NK-92 treated with Interleukin-12 subunit alpha and Interleukin-12 subunit beta, amount 100 ng/mL, for 24 hours (cell line): ENCODE measurements around the gene CCL4L2.
"Not testable (repeated sequence)": the region's sequence is repeated elsewhere in the genome, so short reads cannot be mapped to it uniquely, and the experiment has no call there.

ENCODE experiments used
- DNase-seq: peaks from one replicate; lab custom pipeline; 2025; lab: John Stamatoyannopoulos, UW

The CCL4L2 gene

DNA sequence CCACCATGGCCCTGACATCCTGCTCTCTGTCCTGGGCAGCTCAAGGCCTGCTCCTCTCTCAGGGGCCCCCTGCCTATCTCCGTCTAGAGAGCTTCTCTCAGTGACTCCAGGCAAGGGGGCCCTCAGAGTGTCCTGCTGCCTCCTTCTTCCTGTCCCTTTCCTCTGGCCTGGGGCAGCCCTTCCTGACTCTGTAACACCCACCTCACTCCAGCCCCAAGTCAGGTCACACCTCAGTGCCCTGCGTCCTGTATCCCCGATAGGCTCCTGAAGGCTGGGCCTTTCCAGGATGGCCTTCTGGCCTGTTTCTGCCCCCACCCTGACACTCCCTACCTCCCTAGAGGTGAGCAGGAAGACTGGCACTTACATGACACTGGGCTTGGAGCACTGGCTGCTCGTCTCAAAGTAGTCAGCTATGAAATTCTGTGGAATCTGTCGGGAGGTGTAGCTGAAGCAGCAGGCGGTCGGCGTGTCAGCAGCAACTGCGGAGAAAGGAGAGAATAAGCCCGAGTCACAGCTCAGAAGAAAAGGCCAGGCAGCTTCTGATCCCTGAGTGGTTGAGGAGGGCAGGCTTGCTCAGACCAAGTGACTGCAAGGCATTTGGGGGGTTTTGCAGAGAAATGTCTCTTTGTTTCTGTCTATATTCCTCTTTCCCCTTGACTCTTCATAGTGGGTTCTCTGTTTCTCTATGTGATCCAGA lies 15.3 kb upstream of the CCL4L2 start:
- DNase-seq, result peak; percentile 58

DNA sequence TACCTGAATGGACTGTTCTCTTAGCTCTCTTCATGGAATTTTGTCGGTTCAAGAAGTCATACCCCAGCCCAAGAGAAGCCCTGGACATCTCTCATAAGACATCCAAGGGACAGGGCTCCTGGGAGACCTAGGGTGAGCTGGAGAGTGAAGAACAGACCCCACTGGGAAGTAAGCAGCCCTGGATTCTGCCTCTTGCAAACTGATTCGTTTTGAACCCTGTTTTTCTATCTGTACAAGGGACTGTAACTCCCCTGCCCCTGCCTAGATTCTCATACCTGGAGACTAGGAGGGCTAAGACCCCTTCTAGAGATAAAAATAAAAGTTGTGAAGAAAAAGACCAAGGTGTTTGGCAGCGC lies 14.8 kb upstream of the CCL4L2 start:
- no peak for DNase-seq

DNA sequence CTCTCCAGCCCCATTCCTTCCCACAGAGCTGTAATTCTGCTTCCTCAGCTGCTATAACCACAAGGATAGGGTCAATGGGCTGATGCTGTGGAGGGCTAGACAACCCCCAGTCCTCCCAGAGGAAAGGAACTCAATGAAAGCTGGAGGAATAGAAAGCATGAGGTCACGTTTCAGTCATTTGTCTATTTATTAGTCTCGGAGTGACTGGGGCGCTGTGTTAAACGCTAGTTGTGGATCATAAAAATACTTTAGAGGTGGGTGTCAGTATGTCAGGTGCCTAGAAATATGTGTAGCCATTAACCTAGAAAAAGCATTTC lies 13.5 kb upstream of the CCL4L2 start:
- DNase-seq, result no peak

DNA sequence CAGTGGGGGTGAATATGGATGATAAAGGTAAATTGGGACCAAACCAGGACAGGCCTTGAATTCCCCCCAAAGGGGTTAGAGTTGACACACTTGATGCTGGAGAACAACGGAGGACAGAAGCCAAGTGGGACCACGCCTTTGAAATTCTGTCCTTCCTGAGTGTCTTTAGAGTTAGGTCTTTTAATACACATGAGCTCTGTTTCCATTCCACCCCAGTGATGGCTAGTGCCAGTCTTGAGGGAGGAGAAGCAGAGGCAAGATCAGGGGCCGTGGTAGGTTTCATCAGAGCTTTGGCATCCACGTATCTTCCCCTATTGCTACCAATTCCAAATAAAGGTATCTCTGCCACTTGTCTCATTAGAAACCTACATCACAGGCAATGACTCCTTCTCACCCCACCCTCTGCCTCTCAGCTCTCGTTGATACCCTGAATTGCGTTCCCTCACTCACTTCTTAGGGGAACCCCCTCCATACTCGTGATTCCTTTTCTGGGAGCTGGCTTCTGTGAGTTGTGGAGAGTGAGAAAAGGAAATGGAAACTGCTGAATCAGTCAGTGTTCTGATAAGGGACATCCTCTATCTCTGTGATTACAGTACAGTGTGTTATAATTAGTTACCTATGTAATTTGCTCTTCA lies 11.9 kb upstream of the CCL4L2 start:
- peak; percentile 38 for DNase-seq

DNA sequence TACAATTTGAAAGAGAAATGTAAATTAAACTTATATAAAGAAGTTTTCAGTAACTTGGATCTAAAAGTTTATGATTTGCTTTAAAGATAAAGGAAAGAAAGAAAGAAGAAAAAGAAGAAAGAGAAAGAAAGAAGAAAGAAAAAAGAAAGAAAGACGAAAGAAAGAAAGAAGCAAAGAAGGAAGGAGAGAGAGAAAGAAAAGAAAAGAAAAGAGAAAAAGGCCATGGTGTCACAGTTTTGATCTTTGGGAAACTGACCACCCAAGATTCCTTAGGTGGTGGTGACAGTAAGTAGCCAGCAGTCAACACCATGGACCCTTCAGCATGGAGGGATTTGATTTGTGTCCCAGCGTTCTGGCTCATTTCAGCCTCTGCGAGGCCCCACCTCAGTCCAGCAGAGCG lies 9.8 kb upstream of the CCL4L2 start:
- DNase-seq, result not testable (repeated sequence)

DNA sequence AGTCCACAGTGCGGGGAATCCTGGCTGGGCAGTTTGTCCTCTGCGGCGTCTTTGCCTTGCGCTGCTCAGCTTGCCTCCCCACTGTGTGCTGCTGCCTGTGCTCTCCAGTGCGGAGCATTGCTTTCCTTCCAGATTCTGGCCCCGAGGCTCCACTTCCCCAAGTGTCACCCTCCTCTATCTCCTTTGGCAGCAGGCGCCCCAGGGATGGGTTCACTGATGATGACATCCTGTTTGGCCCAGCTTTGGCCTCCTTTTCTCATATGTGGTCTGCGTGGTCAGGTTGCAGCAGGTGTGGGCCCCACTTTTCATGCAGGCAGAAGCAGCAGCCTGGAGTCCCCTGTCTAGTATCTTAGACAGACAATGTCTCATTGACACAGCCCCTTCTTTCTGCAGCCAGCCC lies 9.4 kb upstream of the CCL4L2 start:
- peak; percentile 83 for DNase-seq

DNA sequence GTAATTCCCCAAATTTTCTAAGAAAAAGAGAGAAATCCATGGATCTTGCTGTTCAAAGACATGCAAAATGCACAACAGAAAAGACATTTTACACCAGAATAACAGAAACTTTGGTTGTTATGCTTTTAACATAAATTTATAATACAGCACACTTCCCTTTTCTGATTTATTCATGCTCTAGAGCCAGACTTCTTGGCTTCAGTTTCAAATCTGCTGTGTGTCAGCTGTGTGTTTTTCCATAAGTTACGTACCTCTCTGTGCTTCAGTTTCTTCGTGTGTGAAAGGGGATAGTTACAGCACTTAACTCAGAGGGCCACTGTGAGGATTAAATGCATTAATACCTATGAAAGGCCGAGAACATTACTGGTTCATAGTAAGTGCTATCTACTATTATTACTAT lies 7.5 kb upstream of the CCL4L2 start:
- no peak for DNase-seq

DNA sequence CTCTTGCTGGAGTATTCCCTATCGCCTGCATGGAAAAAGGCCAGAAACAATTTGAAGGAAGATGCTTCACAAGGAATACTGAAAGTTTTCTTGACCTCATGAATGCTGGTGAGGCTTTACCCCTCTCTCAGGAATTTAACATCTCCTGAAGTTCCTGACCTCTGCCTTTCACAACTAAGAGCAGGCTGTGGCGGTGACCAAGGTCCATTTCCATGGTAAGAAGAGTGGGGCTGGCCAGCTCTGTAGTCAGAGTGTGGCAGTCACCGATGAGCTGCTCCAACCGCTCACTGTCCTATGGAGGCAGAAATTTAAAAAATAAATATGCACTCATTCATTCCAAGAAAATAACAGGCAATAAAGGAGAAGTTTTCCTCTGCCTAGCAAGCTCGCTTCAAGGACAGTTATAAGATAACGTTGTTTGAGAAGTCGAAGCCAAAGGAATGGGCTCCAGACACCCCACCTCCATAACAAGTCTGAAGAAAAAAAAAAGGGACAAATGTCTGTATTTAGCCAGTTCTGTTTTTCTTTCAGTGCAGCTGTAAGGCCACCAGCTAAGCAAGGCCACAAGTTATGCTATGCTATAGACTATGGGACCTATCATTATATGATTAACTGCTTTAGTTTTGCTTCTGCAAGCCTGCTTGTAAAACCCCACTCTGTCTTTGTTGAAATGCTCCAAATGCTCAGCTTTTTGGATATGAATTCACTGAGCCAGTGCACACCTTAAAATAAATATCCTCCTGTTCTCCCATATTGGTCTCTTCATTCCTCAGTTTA lies 6.0 kb upstream of the CCL4L2 start:
- DNase-seq, result no peak

DNA sequence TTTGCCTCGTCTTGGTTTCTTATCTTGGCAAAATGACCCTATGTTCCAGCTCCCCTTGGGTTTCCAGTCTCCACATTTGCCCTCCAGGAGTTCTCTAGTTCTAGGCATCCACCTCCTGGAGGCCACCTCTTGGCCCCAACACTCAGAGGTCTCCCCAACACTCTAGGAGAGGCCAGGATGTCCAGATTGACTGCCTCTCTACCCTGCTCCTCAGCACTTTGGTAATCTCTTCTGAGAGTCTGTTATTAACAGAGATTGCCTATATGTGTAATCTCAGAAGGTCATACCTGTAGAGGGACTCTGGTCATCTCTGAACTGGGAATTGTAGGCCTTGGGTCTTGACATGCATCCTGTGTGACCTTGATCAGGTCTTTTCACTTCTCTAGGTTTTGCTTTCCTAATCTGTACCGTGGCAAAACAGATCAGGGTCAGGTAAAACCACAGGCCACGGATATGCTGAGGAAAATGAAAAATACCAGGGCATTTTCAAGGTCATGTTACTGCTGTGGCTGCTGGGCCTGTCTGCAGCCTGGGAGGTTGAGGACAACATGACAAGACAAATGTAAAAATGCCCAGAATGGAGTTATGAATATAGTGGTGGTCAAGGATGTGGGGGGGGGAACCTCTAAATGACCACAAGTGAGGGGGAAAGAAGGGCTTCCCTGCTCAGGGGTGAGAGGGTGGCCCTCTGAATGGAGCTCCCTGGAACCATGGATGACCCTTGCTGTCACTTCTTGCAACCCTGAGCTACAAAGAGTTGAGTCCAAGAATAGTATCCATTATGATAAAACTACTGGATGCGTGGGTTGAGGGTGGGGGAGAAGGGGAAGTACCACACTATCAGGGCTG lies 5.0 kb upstream of the CCL4L2 start:
- no peak for DNase-seq

DNA sequence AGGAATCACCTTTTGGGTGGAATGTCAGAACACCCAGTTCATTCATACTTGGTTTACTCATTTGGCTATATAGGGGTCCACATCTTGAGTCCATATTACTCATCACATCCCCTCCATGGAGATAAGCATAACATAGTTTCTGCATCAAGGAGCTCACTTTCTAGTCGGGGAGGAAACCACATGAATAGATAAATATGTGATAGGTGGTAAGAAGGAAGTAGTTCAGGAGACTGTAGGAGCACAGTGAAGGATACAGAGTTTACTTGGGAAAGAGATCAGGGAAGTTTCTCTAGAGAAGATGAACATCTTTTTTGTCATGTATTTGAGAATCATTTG lies 4.4 kb upstream of the CCL4L2 start:
- not testable (repeated sequence) for DNase-seq

DNA sequence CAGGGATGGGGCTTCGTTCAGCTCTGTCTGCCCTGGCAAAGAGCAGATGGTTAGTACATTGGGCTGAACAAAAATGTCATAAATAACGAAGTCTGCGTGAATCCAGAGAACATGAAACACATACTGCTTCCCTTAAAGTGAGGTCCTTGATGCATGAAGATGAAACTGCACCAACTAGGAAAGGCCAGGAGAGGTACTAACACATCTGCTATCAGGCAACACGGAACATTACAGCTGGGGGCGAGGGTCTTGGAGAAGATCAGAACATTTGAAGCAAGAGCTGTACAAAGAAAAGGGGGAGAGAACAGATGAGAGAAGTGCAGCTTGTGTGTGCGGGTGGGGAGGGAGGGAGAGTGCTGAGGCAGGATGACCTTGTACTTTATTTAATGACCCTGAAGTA lies 3.5 kb upstream of the CCL4L2 start:
- not testable (repeated sequence) for DNase-seq

DNA sequence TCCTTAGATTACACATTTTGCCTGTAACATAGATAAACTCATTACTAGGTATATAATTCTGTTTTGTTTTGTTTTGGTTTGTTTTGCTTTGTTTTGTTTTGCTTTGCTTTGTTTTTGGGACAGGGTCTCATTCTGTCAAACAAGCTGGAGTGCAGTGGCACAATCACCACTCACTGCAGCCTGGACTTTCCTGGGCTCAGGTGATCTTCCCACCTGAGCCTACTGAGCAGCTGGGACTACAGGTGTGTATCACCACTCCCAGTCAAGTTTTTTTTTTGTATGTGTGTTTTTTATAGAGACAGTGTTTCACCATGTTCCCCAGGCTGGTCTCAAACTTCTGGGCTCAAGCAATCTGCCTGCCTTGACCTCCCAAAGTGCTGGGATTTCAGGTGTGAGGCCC lies 1.3 kb upstream of the CCL4L2 start:
- no peak for DNase-seq

DNA sequence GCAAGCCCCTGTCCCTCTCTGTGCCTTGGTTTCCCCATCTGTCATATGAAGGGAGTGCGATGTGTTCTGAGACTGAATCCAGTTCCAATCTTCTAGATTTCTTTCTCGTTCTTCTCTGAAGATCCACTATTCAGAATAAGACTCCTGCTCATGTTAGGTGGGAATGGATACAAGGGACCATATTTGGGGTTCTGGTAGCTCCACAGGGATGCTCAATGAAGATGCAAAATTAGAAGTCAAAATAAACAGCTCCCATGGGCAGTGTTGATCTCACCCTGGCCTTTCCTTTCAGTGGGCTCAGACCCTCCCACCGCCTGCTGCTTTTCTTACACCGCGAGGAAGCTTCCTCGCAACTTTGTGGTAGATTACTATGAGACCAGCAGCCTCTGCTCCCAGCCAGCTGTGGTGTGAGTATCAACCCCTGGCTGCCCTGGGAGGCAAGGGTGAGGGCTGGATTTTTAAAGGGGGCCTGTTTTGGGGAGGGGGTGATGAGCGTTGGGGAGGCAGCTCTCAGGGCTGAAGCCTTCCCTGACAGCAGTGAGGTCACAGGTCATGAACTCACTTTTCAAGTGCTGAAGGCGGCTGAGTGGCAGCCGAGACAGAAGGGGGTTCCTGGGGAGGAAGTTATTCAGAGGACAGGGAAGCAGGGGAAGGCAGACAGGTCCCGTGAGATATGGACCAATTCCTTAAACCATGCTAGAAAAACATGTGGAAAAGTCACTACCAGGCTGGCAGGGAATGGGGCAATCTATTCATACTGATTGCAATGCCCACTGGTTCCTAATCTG lies 815 bp downstream of the CCL4L2 start:
- peak; percentile 40 for DNase-seq

DNA sequence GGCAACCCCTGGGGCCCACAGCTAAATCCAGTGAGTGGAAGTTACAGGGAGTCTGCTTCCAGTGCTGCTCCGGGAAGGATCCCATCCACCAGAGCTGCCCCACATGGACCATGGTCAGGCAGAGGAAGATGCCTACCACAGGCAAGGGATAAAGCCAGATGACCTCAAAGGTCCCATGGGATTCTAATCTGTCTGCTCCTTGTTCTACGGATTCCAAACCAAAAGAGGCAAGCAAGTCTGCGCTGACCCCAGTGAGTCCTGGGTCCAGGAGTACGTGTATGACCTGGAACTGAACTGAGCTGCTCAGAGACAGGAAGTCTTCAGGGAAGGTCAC lies 1.4 kb downstream of the CCL4L2 start:
- no peak for DNase-seq

DNA sequence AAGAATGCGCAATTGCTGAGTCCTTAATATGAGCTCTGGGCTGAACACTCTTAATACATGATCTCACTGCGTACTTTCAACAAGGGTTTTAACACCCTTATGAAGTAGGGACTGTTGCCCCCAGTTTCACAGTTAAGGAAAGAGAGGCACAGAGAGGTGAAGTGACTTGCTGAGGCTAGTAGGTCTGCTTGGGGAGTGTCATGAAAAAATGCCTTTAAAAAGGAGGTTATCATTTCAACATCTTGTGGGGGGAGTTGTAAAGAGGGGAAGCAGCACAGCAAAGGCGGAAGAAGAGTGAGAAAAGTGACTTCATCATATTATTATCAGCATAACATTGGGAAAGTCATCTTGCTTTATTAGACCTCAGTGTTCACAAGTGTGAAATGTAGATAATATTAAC lies 2.1 kb downstream of the CCL4L2 start:
- DNase-seq, result no peak

DNA sequence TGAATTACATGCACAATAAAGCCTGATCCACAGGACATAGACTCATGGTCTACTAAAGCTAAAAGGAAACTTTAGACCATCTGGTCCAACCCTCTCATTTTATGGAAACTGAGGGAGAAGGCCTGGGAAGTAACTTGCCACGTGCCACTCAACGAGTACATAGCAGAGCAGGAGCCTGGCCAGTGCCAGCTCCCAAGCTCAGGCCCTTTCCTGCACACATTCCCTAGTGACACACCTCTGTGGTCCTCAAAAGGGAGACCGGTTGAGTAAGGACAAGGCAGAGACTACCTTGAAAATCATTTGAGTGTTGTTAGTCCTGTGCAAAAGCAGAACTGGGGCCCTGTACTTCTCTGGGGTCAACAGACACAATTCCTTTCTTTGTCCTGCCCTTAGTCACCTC lies 2.8 kb downstream of the CCL4L2 start:
- no peak for DNase-seq

DNA sequence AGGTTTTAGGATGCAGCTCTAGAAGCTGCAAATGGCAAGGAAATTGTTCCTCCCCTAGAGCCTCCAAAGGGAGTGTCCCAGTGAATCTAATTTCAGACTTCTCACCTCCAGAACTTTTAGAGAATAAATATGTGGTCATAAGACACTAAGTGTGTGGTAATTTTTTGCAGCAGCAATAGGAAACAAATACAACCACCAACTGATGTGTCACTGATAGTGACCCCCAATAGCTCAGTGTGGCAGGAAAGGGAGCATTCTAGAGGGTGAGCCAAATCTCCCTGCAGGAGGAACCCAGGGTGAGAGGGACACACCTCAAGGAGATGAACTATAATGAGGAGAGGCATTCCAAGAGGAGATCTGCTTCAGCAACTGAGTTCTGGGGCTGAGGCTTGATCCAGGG lies 4.1 kb downstream of the CCL4L2 start:
- no peak for DNase-seq

DNA sequence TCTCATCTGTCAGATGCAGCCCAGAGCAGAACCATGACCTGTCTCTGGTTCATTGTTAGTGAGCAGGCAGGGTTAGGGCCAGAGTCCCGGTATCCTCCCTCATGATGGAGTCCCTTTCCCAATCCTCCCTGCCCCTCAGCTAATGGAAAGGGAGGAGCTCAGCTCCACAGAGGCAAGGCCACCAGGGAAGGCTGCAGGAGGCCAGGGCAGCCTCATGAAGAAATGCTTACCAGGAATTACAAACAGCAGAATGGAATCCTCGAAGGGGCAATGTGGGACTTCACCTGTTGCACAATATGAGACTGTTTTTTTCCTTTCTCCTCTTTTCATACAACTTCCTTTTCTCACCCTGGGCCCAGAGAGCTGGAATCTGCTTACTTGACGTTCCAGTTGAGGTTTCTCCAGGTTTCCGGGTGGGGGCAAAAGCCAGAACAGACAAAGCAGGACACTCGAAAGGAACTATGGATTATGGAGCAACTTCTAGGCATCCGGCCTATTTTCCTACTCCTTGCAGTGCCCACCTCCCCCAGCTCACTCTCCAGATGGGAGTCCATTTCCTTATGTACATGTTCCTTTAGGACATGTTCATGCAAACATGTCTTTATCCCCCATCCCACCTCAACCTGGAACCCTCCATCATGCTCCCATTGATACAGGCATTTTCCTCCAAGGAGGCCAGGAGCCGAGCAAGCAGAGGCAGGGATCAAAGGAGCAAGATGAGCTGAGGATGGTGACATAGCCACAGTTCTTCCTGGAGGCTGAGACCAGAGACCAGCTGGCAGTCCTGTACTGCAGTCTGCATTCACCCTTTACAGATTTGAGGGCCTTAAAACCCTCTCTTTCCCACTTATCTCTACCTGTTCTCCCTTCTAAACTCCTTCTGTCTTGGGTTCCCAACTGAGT lies 4.8 kb downstream of the CCL4L2 start:
- DNase-seq, result not testable (repeated sequence)

DNA sequence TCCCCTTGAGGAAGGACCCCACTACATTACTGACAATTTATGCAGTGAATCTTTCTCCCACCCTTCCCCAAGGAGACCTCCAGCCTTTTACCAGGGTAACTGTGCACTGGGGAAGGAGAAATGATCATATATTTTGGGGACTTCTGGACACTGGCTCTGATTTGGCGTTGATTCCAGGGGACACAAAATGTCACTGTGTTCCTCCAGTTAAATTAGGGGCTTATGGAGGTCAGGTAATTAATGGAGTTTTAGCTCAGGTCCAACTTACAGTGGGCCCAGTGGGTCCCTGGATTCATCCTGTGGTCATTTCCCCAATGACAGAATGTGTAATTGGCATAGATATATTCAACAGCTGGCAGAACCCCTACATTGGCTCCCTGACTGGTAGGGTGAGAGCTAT lies 8.7 kb downstream of the CCL4L2 start:
- DNase-seq, result not testable (repeated sequence)

DNA sequence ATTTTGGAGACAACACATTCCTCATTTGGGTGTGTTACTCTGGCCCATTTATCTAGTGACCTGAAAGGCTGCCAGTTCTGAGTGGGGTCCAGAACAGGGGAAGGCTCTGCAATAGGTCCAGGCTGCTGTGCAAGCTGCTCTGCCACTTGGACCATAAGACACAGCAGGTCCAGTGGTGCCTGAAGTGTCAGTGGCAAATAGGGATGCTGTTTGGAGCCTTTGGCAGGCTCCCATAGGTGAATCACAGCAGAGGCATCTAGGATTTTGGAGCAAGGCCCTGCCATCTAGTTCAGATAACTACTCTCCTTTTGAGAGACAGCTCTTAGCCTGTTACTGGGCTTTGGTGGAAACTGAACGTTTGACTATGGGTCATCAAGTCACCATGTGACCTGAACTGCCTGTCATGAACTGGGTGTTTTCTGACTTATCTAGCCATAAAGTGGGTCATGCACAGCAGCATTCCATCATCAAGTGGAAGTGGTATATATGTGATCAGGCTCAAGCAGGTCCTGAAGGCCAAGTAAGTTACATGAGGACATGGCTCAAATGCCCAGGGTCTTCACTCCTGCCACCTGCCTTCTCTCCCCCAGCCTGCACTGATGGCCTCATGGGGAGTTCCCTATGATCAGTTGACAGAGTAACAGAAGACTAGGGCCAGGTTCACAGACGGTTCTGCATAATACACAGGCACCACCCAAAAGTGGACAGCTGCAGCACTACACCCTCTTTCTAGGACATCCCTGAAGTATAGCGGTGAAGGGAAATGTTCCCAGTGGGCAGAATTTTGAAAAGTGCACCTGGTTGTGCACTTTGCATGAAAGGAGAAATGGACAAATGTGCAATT lies 10.1 kb downstream of the CCL4L2 start:
- not testable (repeated sequence) for DNase-seq
